ENCODE data around the gene VPS51. TPM values are rescaled to one million over a fixed set of nuclear protein-coding genes. Genes with fewer than 3 reads are reported as not detected.

VPS51 gene
- total and polyA plus RNA-seq, 4 donors, result 69.6 to 164 (median 124) TPM

DNA sequence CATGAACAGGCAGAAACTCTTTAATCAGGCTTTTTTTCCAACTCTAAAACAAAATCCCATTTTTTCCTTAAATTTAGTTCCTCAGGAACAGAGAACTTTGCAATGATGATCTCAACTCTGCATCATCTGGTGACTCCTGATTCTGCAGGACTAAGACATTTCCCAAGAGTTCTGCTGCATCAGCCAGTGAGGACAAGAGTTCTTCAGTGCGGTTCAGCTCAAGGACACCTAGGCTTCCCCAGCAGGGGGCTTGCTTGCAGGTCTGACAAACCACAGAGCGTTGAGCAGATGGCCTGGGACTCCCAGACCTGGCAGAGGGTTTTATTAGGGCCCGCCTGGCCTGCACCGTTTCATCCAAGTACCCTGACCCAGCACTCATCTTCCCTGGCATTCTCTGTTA is 18.6 kb upstream of the VPS51 start:
- no peak for ATAC-seq (ENCODE audit: insufficient read depth, low FRiP score)
- Histone ChIP-seq H3K27ac (ENCODE audit: low read depth in 1 of 2, low read length in 1 of 2) (no peak overlapping the region), H3K4me3 (no peak overlapping the region), H3K4me1 (ENCODE audit: control insufficient read depth in 5 of 5, insufficient read depth in 5 of 5, low read length in 5 of 5) (no peaks in the 10 kb centered on the region), H3K36me3 (ENCODE audit: control insufficient read depth in 4 of 4, insufficient read depth in 4 of 4, low read length in 4 of 4) (peaks cover 0 to 13% (median 1%) of the 10 kb centered on the region in 4 donors), H3K9me3 (ENCODE audit: control insufficient read depth in 4 of 4, insufficient read depth in 3 of 4, low read length in 3 of 4) (no peaks in the 10 kb centered on the region), H3K27me3 (ENCODE audit: control insufficient read depth in 3 of 3, insufficient read depth in 3 of 3, low read length in 2 of 3) (no peaks in the 10 kb centered on the region), H3K9ac (ENCODE audit: insufficient read depth in 1 of 2, low read length in 2 of 2) (no peak overlapping the region)
- TF ChIP-seq, protein P1, sequence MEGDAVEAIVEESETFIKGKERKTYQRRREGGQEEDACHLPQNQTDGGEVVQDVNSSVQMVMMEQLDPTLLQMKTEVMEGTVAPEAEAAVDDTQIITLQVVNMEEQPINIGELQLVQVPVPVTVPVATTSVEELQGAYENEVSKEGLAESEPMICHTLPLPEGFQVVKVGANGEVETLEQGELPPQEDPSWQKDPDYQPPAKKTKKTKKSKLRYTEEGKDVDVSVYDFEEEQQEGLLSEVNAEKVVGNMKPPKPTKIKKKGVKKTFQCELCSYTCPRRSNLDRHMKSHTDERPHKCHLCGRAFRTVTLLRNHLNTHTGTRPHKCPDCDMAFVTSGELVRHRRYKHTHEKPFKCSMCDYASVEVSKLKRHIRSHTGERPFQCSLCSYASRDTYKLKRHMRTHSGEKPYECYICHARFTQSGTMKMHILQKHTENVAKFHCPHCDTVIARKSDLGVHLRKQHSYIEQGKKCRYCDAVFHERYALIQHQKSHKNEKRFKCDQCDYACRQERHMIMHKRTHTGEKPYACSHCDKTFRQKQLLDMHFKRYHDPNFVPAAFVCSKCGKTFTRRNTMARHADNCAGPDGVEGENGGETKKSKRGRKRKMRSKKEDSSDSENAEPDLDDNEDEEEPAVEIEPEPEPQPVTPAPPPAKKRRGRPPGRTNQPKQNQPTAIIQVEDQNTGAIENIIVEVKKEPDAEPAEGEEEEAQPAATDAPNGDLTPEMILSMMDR (IDR thresholded peaks at IDR 0.05; ENCODE audit: control extremely low read depth, extremely low read depth), result no peak
- DNase-seq, result no peak
- 84 to 87% methylated on average over 4 of the region's 4 CpGs for WGBS, 2 donors

DNA sequence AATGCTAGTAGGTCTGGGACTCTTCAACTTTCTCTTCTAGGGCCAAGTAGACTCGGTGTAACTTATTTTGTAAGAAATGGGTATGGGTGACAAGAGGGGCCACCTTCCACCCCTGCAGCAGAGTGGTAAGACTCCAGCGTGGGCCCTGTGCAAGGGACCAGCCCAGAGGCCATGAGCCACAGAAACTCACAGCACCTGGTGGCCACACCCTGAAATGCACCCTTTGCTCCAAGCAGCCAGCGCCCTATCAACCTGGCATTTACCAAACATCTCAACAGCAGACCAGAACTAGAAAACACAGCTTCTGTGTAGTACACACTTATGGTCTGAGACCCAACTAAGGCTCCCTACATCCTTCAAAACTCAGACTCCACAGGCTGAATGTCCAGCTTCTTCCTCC is 17.9 kb upstream of the VPS51 start:
- Histone ChIP-seq H3K4me3 (no peak overlapping the region), H3K9me3 (ENCODE audit: control insufficient read depth in 4 of 4, insufficient read depth in 3 of 4, low read length in 3 of 4) (no peaks in the 10 kb centered on the region), H3K4me1 (ENCODE audit: control insufficient read depth in 5 of 5, insufficient read depth in 5 of 5, low read length in 5 of 5) (peaks cover 0 to 6% (median 3%) of the 10 kb centered on the region in 5 donors), H3K27ac (ENCODE audit: low read depth in 1 of 2, low read length in 1 of 2) (no peak overlapping the region), H3K36me3 (ENCODE audit: control insufficient read depth in 4 of 4, insufficient read depth in 4 of 4, low read length in 4 of 4) (peaks cover 0 to 13% (median 1%) of the 10 kb centered on the region in 4 donors), H3K9ac (ENCODE audit: insufficient read depth in 1 of 2, low read length in 2 of 2) (no peak overlapping the region), H3K27me3 (ENCODE audit: control insufficient read depth in 3 of 3, insufficient read depth in 3 of 3, low read length in 2 of 3) (no peaks in the 10 kb centered on the region)
- ATAC-seq (ENCODE audit: insufficient read depth, low FRiP score) (peak; percentile 47), DNase-seq (no peak)
- TF ChIP-seq, protein P1 (IDR thresholded peaks at IDR 0.05; ENCODE audit: control extremely low read depth, extremely low read depth), result peak; percentile 42
- 57 to 66% methylated on average over 3 of the region's 3 CpGs for WGBS, 2 donors

DNA sequence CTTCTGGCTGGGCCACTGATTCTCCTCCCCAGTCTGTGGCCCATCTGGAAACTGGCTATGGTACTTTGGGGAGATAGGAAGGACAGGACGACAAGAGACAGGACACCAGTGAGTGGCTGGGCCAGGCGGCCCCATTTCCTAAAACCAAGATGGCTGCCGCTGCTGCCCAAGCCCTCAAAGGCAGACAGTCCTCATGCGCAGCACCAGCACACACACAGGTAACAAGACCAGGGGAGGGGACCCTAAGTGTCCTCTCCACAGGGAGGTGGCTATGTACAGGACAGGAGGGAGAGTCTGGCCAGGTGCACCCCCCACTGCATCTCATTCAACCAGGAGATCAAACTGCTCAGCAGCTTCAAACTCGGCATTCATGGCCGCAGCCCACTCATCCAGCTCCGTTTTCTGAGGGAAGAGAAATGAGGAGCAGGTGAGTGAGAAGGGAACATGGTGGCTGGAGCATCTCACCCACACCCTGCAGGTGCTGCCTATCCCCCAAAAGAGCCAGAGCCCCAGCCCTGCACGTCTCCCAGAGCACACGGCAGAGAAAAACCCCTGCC is 17.1 kb upstream of the VPS51 start:
- ATAC-seq (ENCODE audit: insufficient read depth, low FRiP score), result no peak
- Histone ChIP-seq H3K27ac (ENCODE audit: low read depth in 1 of 2, low read length in 1 of 2) (no peak overlapping the region), H3K4me1 (ENCODE audit: control insufficient read depth in 5 of 5, insufficient read depth in 5 of 5, low read length in 5 of 5) (peaks cover 0 to 12% (median 5%) of the 10 kb centered on the region in 5 donors), H3K36me3 (ENCODE audit: control insufficient read depth in 4 of 4, insufficient read depth in 4 of 4, low read length in 4 of 4) (peaks cover 0 to 13% (median 1%) of the 10 kb centered on the region in 4 donors), H3K9ac (ENCODE audit: insufficient read depth in 1 of 2, low read length in 2 of 2) (no peak overlapping the region), H3K4me3 (no peak overlapping the region), H3K27me3 (ENCODE audit: control insufficient read depth in 3 of 3, insufficient read depth in 3 of 3, low read length in 2 of 3) (no peaks in the 10 kb centered on the region), H3K9me3 (ENCODE audit: control insufficient read depth in 4 of 4, insufficient read depth in 3 of 4, low read length in 3 of 4) (no peaks in the 10 kb centered on the region)
- TF ChIP-seq, protein P1 (IDR thresholded peaks at IDR 0.05; ENCODE audit: control extremely low read depth, extremely low read depth), result no peak
- no peak for DNase-seq
- 94 to 96% methylated on average over 9 of the region's 9 CpGs for WGBS, 2 donors

Measured in lung (tissue), 12 donors.